Activated CD4-positive, alpha-beta T cell treated with anti-CD3 and anti-CD28 coated beads, Interleukin-2, amount 10 ng/mL, durations not matched to agents 24 days and 14 days (primary cell): ENCODE data around the gene USP7. TPM values are rescaled to one million over a fixed set of nuclear protein-coding genes. Genes with fewer than 3 reads are reported as not detected.
A peak's percentile ranks its signal among the peaks of the same experiment; 100 is the strongest.

Source experiments
- DNase-seq: peaks from one replicate; pipeline ENCODE4 v3.0.0; 2022
- H3K27ac Mint-ChIP-seq: one replicate; pipeline ENCODE4 v1.8.0; 2022; ENCODE audit warnings: mild to moderate bottlenecking, mixed read lengths
- H3K27me3 Mint-ChIP-seq: one replicate; pipeline ENCODE4 v1.8.0; 2022; ENCODE audit warnings: mixed read lengths
- H3K36me3 Mint-ChIP-seq: one replicate; pipeline ENCODE4 v1.8.0; 2022; ENCODE audit warnings: low read depth, mild to moderate bottlenecking, mixed read lengths
- H3K4me1 Mint-ChIP-seq: one replicate; pipeline ENCODE4 v1.8.0; 2021; ENCODE audit warnings: mixed read lengths
- H3K4me3 Mint-ChIP-seq: one replicate; pipeline ENCODE4 v1.8.0; 2022; ENCODE audit warnings: mild to moderate bottlenecking, moderate library complexity, mixed read lengths
- H3K9me3 Mint-ChIP-seq: one replicate; pipeline ENCODE4 v1.8.0; 2021; ENCODE audit warnings: mixed read lengths
- intact Hi-C: fragments of 100-400 bp; cut with micrococcal nuclease; formaldehyde crosslinking; loops from one replicate; pipeline ENCODE4 v1.15.1; 2023
- total RNA-seq: library from RNA; stranded (reverse); gene quantifications from 2 replicates; pipeline ENCODE4 v1.2.3, GENCODE V29; 2022

USP7 gene
- total RNA-seq, 1 donor from 2014 or later = 186 TPM

DNA sequence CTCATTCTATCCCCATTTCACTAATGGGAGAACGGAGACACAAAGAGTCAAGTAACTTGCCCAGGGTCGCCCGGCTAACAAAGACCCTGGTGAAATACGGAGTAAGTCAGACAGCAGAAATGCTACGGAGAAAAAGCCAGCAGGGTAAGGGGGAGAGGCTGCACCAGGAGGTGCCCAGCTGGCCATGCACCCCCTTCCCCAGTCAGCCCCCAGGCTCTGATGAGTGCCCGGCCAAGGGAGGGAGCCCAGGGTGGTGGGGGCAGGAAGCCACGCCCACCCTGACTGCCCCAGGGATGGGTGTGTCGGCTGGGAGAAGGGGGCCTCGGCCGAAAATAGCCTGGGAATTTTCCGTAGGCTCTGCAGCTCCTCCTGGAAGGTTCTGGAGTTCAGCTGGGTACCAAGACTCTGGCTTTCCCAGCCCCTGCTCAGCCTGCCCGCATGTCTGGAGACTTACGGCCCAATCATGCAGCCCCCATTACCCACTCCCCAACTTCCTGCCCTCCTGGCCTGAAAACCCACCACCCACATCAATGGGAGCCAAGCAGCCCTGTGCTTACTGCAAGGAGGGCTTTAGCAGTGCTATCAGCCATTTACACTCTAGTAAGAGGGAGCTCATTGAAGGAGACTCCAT, 99.1 kb downstream of the USP7 start:
- H3K9me3 Mint-ChIP-seq = no peaks in the 10 kb centered on the region
- H3K27ac Mint-ChIP-seq = peak overlapping the region; percentile 63
- peak overlapping the region; percentile 19 for H3K4me3 Mint-ChIP-seq
- intact Hi-C loops = loop anchor here (5.0 kb wide), 1 partner anchor 297 kb away; no protein-coding TSS in a partner anchor
- peaks cover 16% of the 10 kb centered on the region for H3K36me3 Mint-ChIP-seq
- no peaks in the 10 kb centered on the region for H3K27me3 Mint-ChIP-seq
- peaks cover 35% of the 10 kb centered on the region for H3K4me1 Mint-ChIP-seq
- no peak for DNase-seq

GRCh38 chr16:8863594-8864424, 99.9 kb downstream of the USP7 start:
- no peak for DNase-seq
- Mint-ChIP-seq H3K4me3 (peak overlapping the region; percentile 10), H3K27ac (peak overlapping the region; percentile 63), H3K36me3 (peaks cover 18% of the 10 kb centered on the region), H3K4me1 (peaks cover 32% of the 10 kb centered on the region), H3K9me3 (no peaks in the 10 kb centered on the region), H3K27me3 (no peaks in the 10 kb centered on the region)
- intact Hi-C loops = no loop called here

GRCh38 chr16:8862309-8863130, 101.2 kb downstream of the USP7 start:
- Mint-ChIP-seq H3K27me3 (no peaks in the 10 kb centered on the region), H3K9me3 (no peaks in the 10 kb centered on the region), H3K4me3 (no peak overlapping the region), H3K36me3 (peaks cover 27% of the 10 kb centered on the region), H3K4me1 (peaks cover 35% of the 10 kb centered on the region), H3K27ac (no peak overlapping the region)
- no peak for DNase-seq
- intact Hi-C loops = no loop called here

GRCh38 chr16:8861563-8862308, 102.0 kb downstream of the USP7 start:
- Mint-ChIP-seq H3K4me1 (peaks cover 29% of the 10 kb centered on the region), H3K9me3 (no peaks in the 10 kb centered on the region), H3K36me3 (peaks cover 27% of the 10 kb centered on the region), H3K4me3 (no peak overlapping the region), H3K27ac (no peak overlapping the region), H3K27me3 (no peaks in the 10 kb centered on the region)
- intact Hi-C loops = no loop called here
- no peak for DNase-seq

DNA sequence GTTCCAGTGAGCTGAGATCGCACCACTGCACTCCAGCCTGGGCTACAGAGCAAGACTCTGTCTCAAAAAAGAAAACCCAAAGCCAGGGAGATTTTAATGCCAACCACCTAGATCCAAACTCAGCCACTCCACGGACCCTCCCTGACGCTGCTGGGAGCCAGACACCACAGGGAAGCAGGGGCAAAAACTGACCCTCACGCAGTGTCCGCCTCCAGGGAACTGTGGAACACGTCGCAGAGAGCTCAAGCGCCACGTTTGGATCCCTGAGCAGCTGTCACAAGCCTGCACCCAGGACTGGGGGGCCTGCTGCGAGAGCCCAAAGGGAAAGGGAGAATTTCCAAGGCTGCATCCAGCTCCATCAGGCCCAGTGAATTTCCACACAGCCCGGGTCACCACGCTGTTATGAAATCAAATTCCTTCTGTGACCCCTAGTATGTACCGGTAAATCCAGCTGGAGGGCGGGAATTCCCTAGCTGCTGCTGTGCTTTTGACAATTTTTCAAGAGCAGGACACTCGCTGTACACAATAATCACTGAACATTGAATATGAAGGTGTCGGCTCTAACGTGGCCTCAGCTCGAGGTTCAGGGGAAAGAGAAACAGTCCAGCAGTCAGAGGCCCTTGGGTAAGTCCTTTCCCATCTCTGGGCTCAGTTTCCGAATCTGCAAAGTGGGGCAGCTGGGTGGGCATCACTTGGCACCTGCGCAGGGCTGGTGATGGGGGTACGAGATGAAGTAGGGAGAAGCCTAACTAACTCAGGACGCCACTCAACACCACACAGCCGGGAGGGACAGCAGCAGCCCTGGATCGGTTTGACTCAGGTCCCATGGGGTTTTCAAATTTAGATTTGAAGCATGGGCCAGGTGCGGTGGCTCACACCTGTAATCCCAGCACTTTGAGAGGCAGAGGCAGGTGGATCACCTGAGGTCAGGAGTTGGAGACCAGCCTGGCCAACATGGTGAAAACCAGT, 103.5 kb downstream of the USP7 start:
- H3K9me3 Mint-ChIP-seq = no peaks in the 10 kb centered on the region
- H3K36me3 Mint-ChIP-seq = peaks cover 35% of the 10 kb centered on the region
- H3K4me3 Mint-ChIP-seq = no peak overlapping the region
- no peak for DNase-seq
- H3K4me1 Mint-ChIP-seq = peaks cover 23% of the 10 kb centered on the region
- no peaks in the 10 kb centered on the region for H3K27me3 Mint-ChIP-seq
- intact Hi-C loops = no loop called here
- no peak overlapping the region for H3K27ac Mint-ChIP-seq

- H3K27me3 Mint-ChIP-seq = no peaks in the 10 kb centered on the region
- H3K4me1 Mint-ChIP-seq = peaks cover 19% of the 10 kb centered on the region
- intact Hi-C loops = no loop called here
- no peak overlapping the region for H3K4me3 Mint-ChIP-seq
- no peak for DNase-seq
- peaks cover 38% of the 10 kb centered on the region for H3K36me3 Mint-ChIP-seq
- no peak overlapping the region for H3K27ac Mint-ChIP-seq
- no peaks in the 10 kb centered on the region for H3K9me3 Mint-ChIP-seq
Measured at GRCh38 chr16:8858994-8859912, 104.5 kb downstream of the USP7 start.

- Mint-ChIP-seq H3K9me3 (no peaks in the 10 kb centered on the region), H3K27me3 (no peaks in the 10 kb centered on the region)
Measured at GRCh38 chr16:8855972-8856371, 107.7 kb downstream of the USP7 start.

GRCh38 chr16:8855051-8855786, 108.5 kb downstream of the USP7 start:
- no peaks in the 10 kb centered on the region for H3K9me3 Mint-ChIP-seq
- no peaks in the 10 kb centered on the region for H3K27me3 Mint-ChIP-seq
- intact Hi-C loops = no loop called here
- no peak for DNase-seq
- peaks cover 28% of the 10 kb centered on the region for H3K4me1 Mint-ChIP-seq
- no peak overlapping the region for H3K4me3 Mint-ChIP-seq
- H3K36me3 Mint-ChIP-seq = peaks cover 56% of the 10 kb centered on the region
- peak overlapping the region; percentile 61 for H3K27ac Mint-ChIP-seq

More at GRCh38 chr16:8855972-8856371, 107.7 kb downstream of the USP7 start:
- intact Hi-C loops = no loop called here
- DNase-seq = no peak
- Mint-ChIP-seq H3K4me1 (peaks cover 21% of the 10 kb centered on the region), H3K36me3 (peaks cover 50% of the 10 kb centered on the region), H3K4me3 (no peak overlapping the region), H3K27ac (peak overlapping the region; percentile 10)

GRCh38 chr16:8854298-8854948, 109.3 kb downstream of the USP7 start:
- H3K4me1 Mint-ChIP-seq = peaks cover 32% of the 10 kb centered on the region
- intact Hi-C loops = no loop called here
- no peak for DNase-seq
- no peaks in the 10 kb centered on the region for H3K9me3 Mint-ChIP-seq
- H3K27ac Mint-ChIP-seq = peak overlapping the region; percentile 29
- no peaks in the 10 kb centered on the region for H3K27me3 Mint-ChIP-seq
- H3K36me3 Mint-ChIP-seq = peaks cover 60% of the 10 kb centered on the region
- H3K4me3 Mint-ChIP-seq = no peak overlapping the region

DNA sequence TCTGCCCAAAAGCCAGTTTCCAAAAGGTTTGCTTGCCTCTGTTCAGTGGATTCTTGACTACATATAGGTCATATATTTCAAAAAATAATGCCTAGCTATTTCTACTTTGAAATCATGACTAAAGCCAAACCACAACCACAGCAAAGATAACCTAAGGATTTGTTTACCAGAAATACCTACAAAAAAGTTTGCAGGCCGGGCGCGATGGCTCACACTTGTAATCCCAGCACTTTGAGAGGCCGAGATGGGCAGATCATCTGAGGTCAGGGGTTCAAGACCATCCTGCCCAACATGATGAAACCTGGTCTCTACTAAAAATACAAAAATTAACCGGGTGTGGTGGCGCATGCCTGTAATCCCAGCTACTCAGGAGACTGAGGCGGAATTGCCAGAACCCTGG, 110.1 kb downstream of the USP7 start:
- no peak for DNase-seq
- intact Hi-C loops = no loop called here
- peaks cover 62% of the 10 kb centered on the region for H3K36me3 Mint-ChIP-seq
- peaks cover 34% of the 10 kb centered on the region for H3K4me1 Mint-ChIP-seq
- no peaks in the 10 kb centered on the region for H3K9me3 Mint-ChIP-seq
- no peak overlapping the region for H3K4me3 Mint-ChIP-seq
- H3K27ac Mint-ChIP-seq = peak overlapping the region; percentile 63
- H3K27me3 Mint-ChIP-seq = no peaks in the 10 kb centered on the region

DNA sequence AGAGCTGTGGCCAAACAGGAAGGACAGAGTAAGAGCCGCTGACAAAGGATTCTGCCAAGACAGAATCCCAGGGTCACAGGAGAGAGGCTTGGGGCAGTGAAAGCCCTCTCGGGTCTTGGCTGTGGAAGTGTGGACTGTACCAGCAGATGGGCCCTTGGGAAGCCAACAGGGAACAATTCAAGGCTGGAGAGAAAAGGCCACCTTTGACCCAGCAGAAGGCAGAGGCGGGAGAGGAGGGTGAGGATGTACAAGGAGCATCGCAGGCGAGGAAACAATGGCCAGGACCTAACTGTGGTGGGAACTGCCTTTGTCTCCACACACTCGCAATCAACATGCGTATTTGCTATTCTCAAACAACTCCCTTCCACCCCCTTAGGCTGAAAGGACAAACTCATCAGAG, 110.6 kb downstream of the USP7 start:
- no peak overlapping the region for H3K4me3 Mint-ChIP-seq
- no peak overlapping the region for H3K27ac Mint-ChIP-seq
- no peaks in the 10 kb centered on the region for H3K9me3 Mint-ChIP-seq
- peaks cover 60% of the 10 kb centered on the region for H3K36me3 Mint-ChIP-seq
- no peak for DNase-seq
- peaks cover 33% of the 10 kb centered on the region for H3K4me1 Mint-ChIP-seq
- intact Hi-C loops = no loop called here
- no peaks in the 10 kb centered on the region for H3K27me3 Mint-ChIP-seq
